RWPE1 (cell line): Measurements from ENCODE around the gene RNF141.

Source experiments
- CTCF ChIA-PET: fragments of 350-600 bp; sonication (Branson Sonifier 250); formaldehyde crosslinking; extraction: SDS; loops from one replicate; lab custom pipeline; 2021; lab: Yijun Ruan, JAX
- POLR2A ChIA-PET: fragments of 400-600 bp; formaldehyde crosslinking; extraction: SDS; loops from one replicate; lab custom pipeline; 2020; ENCODE audit warnings: antibody characterized with exemption; ENCODE audit not compliant: low non-redundant PET; lab: Yijun Ruan, JAX
- DNase-seq: peaks from one replicate; pipeline ENCODE4 v3.0.0; 2012; ENCODE audit warnings: low spot score
- H3K27ac ChIP-seq: fragments of 450-650 bp; 2 replicates; pipeline ENCODE4 v1.5.1; 2017
- CTCF ChIP-seq: fragments of 450-650 bp; conservative IDR thresholded peaks from 2 replicates; pipeline ENCODE4 v1.5.1; 2017; ENCODE audit warnings: low read depth, mild to moderate bottlenecking

Gene RNF141

GRCh38 chr11:10490032-10490397 is 51.0 kb downstream of the RNF141 start:
- ChIA-PET POLR2A (no interaction called here), CTCF (no interaction called here)
- H3K27ac ChIP-seq = peak overlapping the region; percentile 82
- no peak for DNase-seq
- TF ChIP-seq CTCF = no peak

GRCh38 chr11:10488934-10489691 is 51.9 kb downstream of the RNF141 start:
- POLR2A ChIA-PET = interaction anchor here (0.6 to 1.2 kb wide), 2 partner anchors 52 to 62 kb away, joined by 3 read pairs; partner anchors contain the start of gene RNF141
- CTCF ChIA-PET = interaction anchor here (1.7 to 2.2 kb wide), 2 partner anchors 52 to 83 kb away, joined by 6 to 8 read pairs; partner anchors contain the start of gene RNF141
- H3K27ac ChIP-seq = peak overlapping the region; percentile 82

GRCh38 chr11:10488121-10488933 is 52.7 kb downstream of the RNF141 start:
- CTCF ChIA-PET = interaction anchor here (0.6 to 2.2 kb wide), 4 partner anchors 38 to 526 kb away, joined by 3 to 8 read pairs (median 6); partner anchors contain the start of gene RNF141
- H3K27ac ChIP-seq = peak overlapping the region; percentile 82

More at GRCh38 chr11:10488934-10489691, 51.9 kb downstream of the RNF141 start:
- TF ChIP-seq CTCF = no peak
- peak; percentile 77 for DNase-seq

GRCh38 chr11:10487002-10487647 is 53.9 kb downstream of the RNF141 start:
- no peak overlapping the region for H3K27ac ChIP-seq
- POLR2A ChIA-PET = no interaction called here
- CTCF ChIA-PET = interaction anchor here (0.7 to 1.7 kb wide), 2 partner anchors 54 to 70 kb away, joined by 3 to 8 read pairs; partner anchors contain the start of gene RNF141
- no peak for TF ChIP-seq CTCF
- no peak for DNase-seq

More at GRCh38 chr11:10488121-10488933, 52.7 kb downstream of the RNF141 start:
- DNase-seq = peak; percentile 94
- no peak for TF ChIP-seq CTCF
- POLR2A ChIA-PET = interaction anchor here (0.6 to 1.2 kb wide), 3 partner anchors 52 to 1690 kb away, joined by 3 to 8 read pairs (median 3); partner anchors contain the start of gene RNF141

GRCh38 chr11:10486161-10486840 is 54.7 kb downstream of the RNF141 start:
- ChIA-PET POLR2A (no interaction called here), CTCF (no interaction called here)
- TF ChIP-seq CTCF = no peak

More at GRCh38 chr11:10486161-10486840, 54.7 kb downstream of the RNF141 start:
- DNase-seq = no peak
- no peak overlapping the region for H3K27ac ChIP-seq
